ENCODE data around the gene COG8.
"Not testable (repeated sequence)": the region's sequence is repeated elsewhere in the genome, so short reads cannot be mapped to it uniquely, and the experiment has no call there.

The COG8 gene

GRCh38 chr16:69301187-69301586, 38.2 kb downstream of the COG8 start:
- no peaks in the 10 kb centered on the region for H3K9me2 ChIP-seq (replicated peaks; ENCODE audit: insufficient read depth, low read length)
- no peak for TF ChIP-seq EZH2phosphoT487 (conservative IDR thresholded peaks at IDR 0.05; ENCODE audit: low read length)
- TF ChIP-seq, protein P1, sequence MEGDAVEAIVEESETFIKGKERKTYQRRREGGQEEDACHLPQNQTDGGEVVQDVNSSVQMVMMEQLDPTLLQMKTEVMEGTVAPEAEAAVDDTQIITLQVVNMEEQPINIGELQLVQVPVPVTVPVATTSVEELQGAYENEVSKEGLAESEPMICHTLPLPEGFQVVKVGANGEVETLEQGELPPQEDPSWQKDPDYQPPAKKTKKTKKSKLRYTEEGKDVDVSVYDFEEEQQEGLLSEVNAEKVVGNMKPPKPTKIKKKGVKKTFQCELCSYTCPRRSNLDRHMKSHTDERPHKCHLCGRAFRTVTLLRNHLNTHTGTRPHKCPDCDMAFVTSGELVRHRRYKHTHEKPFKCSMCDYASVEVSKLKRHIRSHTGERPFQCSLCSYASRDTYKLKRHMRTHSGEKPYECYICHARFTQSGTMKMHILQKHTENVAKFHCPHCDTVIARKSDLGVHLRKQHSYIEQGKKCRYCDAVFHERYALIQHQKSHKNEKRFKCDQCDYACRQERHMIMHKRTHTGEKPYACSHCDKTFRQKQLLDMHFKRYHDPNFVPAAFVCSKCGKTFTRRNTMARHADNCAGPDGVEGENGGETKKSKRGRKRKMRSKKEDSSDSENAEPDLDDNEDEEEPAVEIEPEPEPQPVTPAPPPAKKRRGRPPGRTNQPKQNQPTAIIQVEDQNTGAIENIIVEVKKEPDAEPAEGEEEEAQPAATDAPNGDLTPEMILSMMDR (IDR thresholded peaks at IDR 0.05; ENCODE audit: insufficient read depth, low read length, poor library complexity, severe bottlenecking), result no peak

GRCh38 chr16:69298261-69298660, 41.1 kb downstream of the COG8 start:
- no peak overlapping the region for H3K4me2 ChIP-seq (ENCODE audit: low read depth, low read length, poor library complexity, severe bottlenecking)
- no peaks in the 10 kb centered on the region for H3K9me3 ChIP-seq (ENCODE audit: insufficient read depth, low read length)
- H2AFZ ChIP-seq (ENCODE audit: low read depth, low read length, severe bottlenecking), result no peak overlapping the region
- no peak overlapping the region for H3K4me3 ChIP-seq (ENCODE audit: insufficient read depth, low read length, poor library complexity, severe bottlenecking)
- no peaks in the 10 kb centered on the region for H3K79me2 ChIP-seq (ENCODE audit: insufficient read depth, low read length)
- TF ChIP-seq EZH2phosphoT487 (conservative IDR thresholded peaks at IDR 0.05; ENCODE audit: low read length), result no peak
- TF ChIP-seq, protein P1 (IDR thresholded peaks at IDR 0.05; ENCODE audit: insufficient read depth, low read length, poor library complexity, severe bottlenecking), result no peak
- no peaks in the 10 kb centered on the region for H3K27me3 ChIP-seq (ENCODE audit: low read length)
- H3K36me3 ChIP-seq (ENCODE audit: low read length), result no peaks in the 10 kb centered on the region; the same call in 1 of the 2 replicates
- H3K9ac ChIP-seq (ENCODE audit: low read length), result no peak overlapping the region
- H3K9me2 ChIP-seq (replicated peaks; ENCODE audit: insufficient read depth, low read length), result no peaks in the 10 kb centered on the region
- no peak overlapping the region for H3K27ac ChIP-seq (ENCODE audit: low read depth, low read length)
- no peaks in the 10 kb centered on the region for H3F3A ChIP-seq (ENCODE audit: insufficient read depth)
- no peaks in the 10 kb centered on the region for H4K20me1 ChIP-seq (ENCODE audit: low read depth, low read length)

More at GRCh38 chr16:69301187-69301586, 38.2 kb downstream of the COG8 start:
- Histone ChIP-seq H3K27me3 (ENCODE audit: low read length) (no peaks in the 10 kb centered on the region), H3K9me3 (ENCODE audit: insufficient read depth, low read length) (no peaks in the 10 kb centered on the region), H4K20me1 (ENCODE audit: low read depth, low read length) (no peaks in the 10 kb centered on the region), H3K4me2 (ENCODE audit: low read depth, low read length, poor library complexity, severe bottlenecking) (no peak overlapping the region), H3K79me2 (ENCODE audit: insufficient read depth, low read length) (no peaks in the 10 kb centered on the region), H3K27ac (ENCODE audit: low read depth, low read length) (no peak overlapping the region), H3F3A (ENCODE audit: insufficient read depth) (no peaks in the 10 kb centered on the region), H3K4me3 (ENCODE audit: insufficient read depth, low read length, poor library complexity, severe bottlenecking) (no peak overlapping the region), H3K9ac (ENCODE audit: low read length) (no peak overlapping the region), H2AFZ (ENCODE audit: low read depth, low read length, severe bottlenecking) (no peak overlapping the region), H3K36me3 (ENCODE audit: low read length) (no peaks in the 10 kb centered on the region; the same call in 1 of the 2 replicates)

- H3K9me3 ChIP-seq (ENCODE audit: insufficient read depth, low read length); H2AFZ ChIP-seq (ENCODE audit: low read depth, low read length, severe bottlenecking); H3K27me3 ChIP-seq (ENCODE audit: low read length); H3K4me3 ChIP-seq (ENCODE audit: insufficient read depth, low read length, poor library complexity, severe bottlenecking); H3K9me2 ChIP-seq (replicated peaks; ENCODE audit: insufficient read depth, low read length); H3K9ac ChIP-seq (ENCODE audit: low read length); H3F3A ChIP-seq (ENCODE audit: insufficient read depth); H3K27ac ChIP-seq (ENCODE audit: low read depth, low read length); H3K36me3 ChIP-seq (ENCODE audit: low read length); H3K79me2 ChIP-seq (ENCODE audit: insufficient read depth, low read length); H4K20me1 ChIP-seq (ENCODE audit: low read depth, low read length); H3K4me2 ChIP-seq (ENCODE audit: low read depth, low read length, poor library complexity, severe bottlenecking): not testable (repeated sequence)
These were observed 42.6 kb downstream of the COG8 start for GRCh38 chr16:69296771-69297170.

GRCh38 chr16:69294051-69294450, 45.3 kb downstream of the COG8 start:
- Histone ChIP-seq H3K4me3 (ENCODE audit: insufficient read depth, low read length, poor library complexity, severe bottlenecking) (no peak overlapping the region), H4K20me1 (ENCODE audit: low read depth, low read length) (no peaks in the 10 kb centered on the region), H3K4me2 (ENCODE audit: low read depth, low read length, poor library complexity, severe bottlenecking) (no peak overlapping the region), H3K79me2 (ENCODE audit: insufficient read depth, low read length) (no peaks in the 10 kb centered on the region), H3K9ac (ENCODE audit: low read length) (no peak overlapping the region), H3F3A (ENCODE audit: insufficient read depth) (no peaks in the 10 kb centered on the region), H3K27me3 (ENCODE audit: low read length) (no peaks in the 10 kb centered on the region), H3K27ac (ENCODE audit: low read depth, low read length) (no peak overlapping the region), H3K9me3 (ENCODE audit: insufficient read depth, low read length) (no peaks in the 10 kb centered on the region), H3K9me2 (replicated peaks; ENCODE audit: insufficient read depth, low read length) (no peaks in the 10 kb centered on the region), H2AFZ (ENCODE audit: low read depth, low read length, severe bottlenecking) (no peak overlapping the region), H3K36me3 (ENCODE audit: low read length) (no peaks in the 10 kb centered on the region)
- TF ChIP-seq, protein P1 (IDR thresholded peaks at IDR 0.05; ENCODE audit: insufficient read depth, low read length, poor library complexity, severe bottlenecking), result no peak
- TF ChIP-seq EZH2phosphoT487 (conservative IDR thresholded peaks at IDR 0.05; ENCODE audit: low read length), result no peak

Measured in SU-DHL-6 (cell line).